Adrenal gland (tissue), 12 donors: Measurements from ENCODE around the gene CNNM4. TPM values are rescaled to one million over a fixed set of nuclear protein-coding genes. Genes with fewer than 3 reads are reported as not detected.
A peak's percentile ranks its signal among the peaks of the same experiment; 100 is the strongest.

Experiments used
- DNase-seq, 7 donors: peaks; one replicate each; pipeline ENCODE4 v3.0.0-alpha.2; 2019 to 2020
- H3K27ac ChIP-seq, 5 donors: fragments of 200-600 bp; sonication (generic) in 4 of 5; 1 replicate in 3 of 5; 2 replicates in 2 of 5; pipeline versions ENCODE4 v1.5.1 to v1.8.0; 2016 to 2020; ENCODE audit warnings: mild to moderate bottlenecking in 1 of 5
- H3K27me3 ChIP-seq: fragments of 200-600 bp; 2 replicates; pipeline ENCODE4 v1.8.0; 2021
- H3K36me3 ChIP-seq, 2 donors: fragments of 200-600 bp; replicated peaks in 1 of 2; 1 replicate in 1 of 2; 2 replicates in 1 of 2; pipeline versions ENCODE4 v1.5.1 to v1.8.0; 2018 to 2022
- H3K4me1 ChIP-seq, 2 donors: fragments of 200-600 bp; replicated peaks in 1 of 2; 1 replicate in 1 of 2; 2 replicates in 1 of 2; pipeline versions ENCODE4 v1.5.1 to v1.8.0; 2018 to 2021
- H3K4me3 ChIP-seq, 4 donors: fragments of 200-600 bp; sonication (generic) in 3 of 4; one replicate each; pipeline ENCODE4 v1.5.1; 2016 to 2018
- H3K9me3 ChIP-seq, 3 donors: fragments of 200-600 bp; sonication (generic) in 1 of 3; replicated peaks in 1 of 3; 1 replicate in 2 of 3; 2 replicates in 1 of 3; pipeline versions ENCODE4 v1.5.1 to v1.8.0; 2016 to 2021
- POLR2A ChIP-seq, 2 donors: fragments of 450-650 bp; IDR thresholded peaks; one replicate each; pipeline ENCODE4 v1.6.1; 2017; ENCODE audit warnings: antibody characterized with exemption in 2 of 2, mild to moderate bottlenecking in 2 of 2, moderate library complexity in 1 of 2
- WGBS, 4 donors: extraction: QIAGEN DNeasy Blood & Tissue Kit in 2 of 4; methylation state at CpG; one replicate each; pipeline versions ENCODE4 v1.1.5 to v1.1.7; 2013 to 2017; 5-methylcytosine and 5-hydroxymethylcytosine counted together
- intact Hi-C, 2 donors: fragments of 100-400 bp; cut with DNase I; formaldehyde crosslinking; loops; one replicate each; pipeline versions ENCODE4 v1.14.1 to v1.15.0; 2022 to 2023
- polyA plus RNA-seq, 3 donors: library from polyadenylated mRNA; stranded (reverse); fragments of 200-250 nt in 2 of 3; fragments of 350-450 nt in 1 of 3; fragmentation: Illumina TruSeq in 1 of 3; extraction: RNeasy Lipid Tissue Mini Kit (QIAGEN cat#74804) in 1 of 3; gene quantifications; one replicate each; pipeline ENCODE4 v1.2.3, GENCODE V29; 2013 to 2014
- total RNA-seq, 9 donors: library from RNA; depleted of rRNA in 4 of 9; stranded (reverse); fragments of >200 nt in 4 of 9; fragments of 120-200 nt in 1 of 9; fragmentation: NEBNext Ultra II Directional in 1 of 9; extraction: Animal tissue kit (Norgen Biotek cat#: 25700) in 1 of 9; gene quantifications; one replicate each; pipeline versions ENCODE4 v1.1.0 to v1.2.4, GENCODE V29; 2013 to 2023
- TF ChIP-seq, protein P1 (sequence below), 6 experiments: fragments of 450-650 bp in 4 of 6; fragments of 200-600 bp in 2 of 6; sonication (generic) in 1 of 6; IDR thresholded peaks; 1 replicate in 5 of 6; 2 replicates in 1 of 6; pipeline versions ENCODE4 v1.5.1 to v1.8.0; 2016 to 2021; ENCODE audit warnings: antibody characterized with exemption in 6 of 6, mild to moderate bottlenecking in 2 of 6, moderate library complexity in 1 of 6
- donor health status: healthy with polysubstance abuse.
- donor health status: Bipolar disorder and iron deficiency.
- donor health status: DM: yes; HTN: yes; CAD: no.
- donor health status: DM: no; HTN: no; CAD: no.
- donor health status: DM: no; HTN: no; CAD: no.
- donor health status: DM: yes; HTN: yes; CAD: no.

The CNNM4 gene
- total and polyA plus RNA-seq, 12 donors, result 2.2 to 7.7 (median 4.4) TPM

DNA sequence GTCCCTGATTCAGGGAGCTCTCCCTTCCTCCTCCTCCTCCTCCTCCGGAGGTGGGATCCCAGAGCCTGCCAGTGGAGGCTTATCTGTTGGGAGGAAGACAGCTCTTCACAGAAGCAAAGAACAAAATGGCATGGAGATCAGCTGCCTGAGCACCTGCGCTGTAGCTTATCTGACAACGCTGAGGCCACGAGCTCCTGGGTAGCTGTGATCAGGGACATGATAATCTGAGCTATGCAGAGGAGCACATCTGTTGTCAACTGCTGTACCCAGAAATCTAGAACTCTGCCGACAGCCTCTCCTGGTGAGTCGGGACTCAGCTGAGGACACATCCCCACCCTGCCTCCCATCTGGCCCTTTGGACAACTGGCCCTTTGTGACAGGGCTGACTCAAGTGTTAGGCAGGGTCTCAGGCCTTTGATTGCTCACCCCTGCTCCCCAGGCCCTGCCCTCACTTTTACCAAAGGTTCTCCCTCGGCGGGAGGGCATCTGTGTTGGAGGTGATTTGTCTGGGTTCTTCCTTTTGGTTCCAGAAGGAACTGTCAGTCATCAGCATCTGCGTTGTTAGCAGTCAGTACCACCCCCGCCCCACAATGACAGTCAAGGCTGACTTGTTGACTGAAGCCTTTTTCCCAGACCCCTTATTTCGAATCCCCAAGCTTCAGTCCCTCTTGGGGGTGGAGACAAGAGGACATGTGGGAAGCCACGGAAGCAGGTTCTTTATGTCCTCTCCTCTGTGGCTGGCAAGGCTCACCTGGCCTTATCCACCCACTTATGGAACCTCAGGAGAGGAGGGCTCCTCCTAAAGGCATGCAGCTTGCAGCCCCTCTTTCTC lies 49.5 kb downstream of the CNNM4 start:
- H3K36me3 ChIP-seq, result no peaks in the 10 kb centered on the region
- intact Hi-C loops, result loop anchor here in 1 of 2 donors (10.0 kb wide), 1 partner anchor 55 kb away; no protein-coding TSS in a partner anchor
- no peaks in the 10 kb centered on the region for H3K9me3 ChIP-seq
- TF ChIP-seq POLR2A (IDR thresholded peaks at IDR 0.05), result no peak
- TF ChIP-seq, protein P1, sequence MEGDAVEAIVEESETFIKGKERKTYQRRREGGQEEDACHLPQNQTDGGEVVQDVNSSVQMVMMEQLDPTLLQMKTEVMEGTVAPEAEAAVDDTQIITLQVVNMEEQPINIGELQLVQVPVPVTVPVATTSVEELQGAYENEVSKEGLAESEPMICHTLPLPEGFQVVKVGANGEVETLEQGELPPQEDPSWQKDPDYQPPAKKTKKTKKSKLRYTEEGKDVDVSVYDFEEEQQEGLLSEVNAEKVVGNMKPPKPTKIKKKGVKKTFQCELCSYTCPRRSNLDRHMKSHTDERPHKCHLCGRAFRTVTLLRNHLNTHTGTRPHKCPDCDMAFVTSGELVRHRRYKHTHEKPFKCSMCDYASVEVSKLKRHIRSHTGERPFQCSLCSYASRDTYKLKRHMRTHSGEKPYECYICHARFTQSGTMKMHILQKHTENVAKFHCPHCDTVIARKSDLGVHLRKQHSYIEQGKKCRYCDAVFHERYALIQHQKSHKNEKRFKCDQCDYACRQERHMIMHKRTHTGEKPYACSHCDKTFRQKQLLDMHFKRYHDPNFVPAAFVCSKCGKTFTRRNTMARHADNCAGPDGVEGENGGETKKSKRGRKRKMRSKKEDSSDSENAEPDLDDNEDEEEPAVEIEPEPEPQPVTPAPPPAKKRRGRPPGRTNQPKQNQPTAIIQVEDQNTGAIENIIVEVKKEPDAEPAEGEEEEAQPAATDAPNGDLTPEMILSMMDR (IDR thresholded peaks at IDR 0.05), result no peak
- H3K4me1 ChIP-seq, result peaks cover under 1 to 3% of the 10 kb centered on the region in 2 donors
- no peaks in the 10 kb centered on the region for H3K27me3 ChIP-seq
- no peak overlapping the region for H3K4me3 ChIP-seq
- peak overlapping the region in 1 of 5 donors; percentile 49 for H3K27ac ChIP-seq
- WGBS, 4 donors, result 81 to 90% (median 84%) methylated on average over 11 to 12 of the region's 12 CpGs
- DNase-seq, result peak in 1 of 7 donors; percentile 73

DNA sequence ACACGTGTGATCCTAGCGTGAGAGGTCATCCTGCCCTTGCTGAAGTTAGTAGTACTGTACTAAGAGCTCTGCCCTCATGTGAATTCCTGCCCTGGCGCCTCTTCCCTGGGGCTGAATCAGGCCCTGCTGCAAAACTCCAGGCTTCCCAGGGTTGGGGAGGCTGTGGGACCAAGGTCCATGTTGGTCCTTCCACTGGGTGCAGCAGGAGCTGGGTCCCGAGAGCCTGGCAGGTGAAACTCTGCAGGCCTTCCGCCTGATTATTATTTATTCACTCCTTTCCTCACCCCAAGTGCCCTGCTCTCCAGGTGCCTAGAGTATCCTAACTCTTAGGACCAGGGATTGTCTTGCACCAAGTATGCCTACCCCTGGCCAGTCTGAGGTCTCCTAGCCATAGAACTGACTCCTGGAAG lies 50.1 kb downstream of the CNNM4 start:
- 89 to 98% (median 93%) methylated on average over 3 to 5 of the region's 5 CpGs for WGBS, 4 donors
- no peaks in the 10 kb centered on the region for H3K9me3 ChIP-seq
- no peak for TF ChIP-seq POLR2A (IDR thresholded peaks at IDR 0.05)
- TF ChIP-seq, protein P1 (IDR thresholded peaks at IDR 0.05), result no peak
- intact Hi-C loops, result loop anchor here in 1 of 2 donors (10.0 kb wide), 1 partner anchor 54 kb away; no protein-coding TSS in a partner anchor
- no peak overlapping the region for H3K4me3 ChIP-seq
- no peaks in the 10 kb centered on the region for H3K36me3 ChIP-seq
- no peak overlapping the region for H3K27ac ChIP-seq
- H3K27me3 ChIP-seq, result no peaks in the 10 kb centered on the region
- no peak for DNase-seq
- H3K4me1 ChIP-seq, result peaks cover 4 to 7% of the 10 kb centered on the region in 2 donors

DNA sequence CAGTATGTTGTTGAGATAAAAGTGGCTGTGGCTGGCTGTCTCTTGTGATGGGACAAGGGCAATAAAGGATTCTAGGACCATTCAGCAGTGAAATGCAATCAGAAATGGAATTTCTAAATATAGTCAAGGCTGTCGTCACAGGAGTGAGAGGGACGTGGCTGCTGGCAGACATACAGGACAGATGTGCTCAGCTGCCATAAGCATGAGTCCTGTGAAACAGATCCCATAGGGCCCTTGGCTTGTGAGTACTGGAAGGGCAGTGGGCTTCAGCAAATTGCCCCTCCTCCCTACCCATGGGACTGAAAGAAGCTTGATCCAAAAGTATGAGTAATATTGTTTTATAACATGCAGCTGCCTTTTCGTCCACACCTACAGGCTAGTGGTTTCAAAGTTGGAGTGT lies 51.2 kb downstream of the CNNM4 start:
- Histone ChIP-seq H3K36me3 (no peaks in the 10 kb centered on the region), H3K4me1 (peaks cover 4 to 7% of the 10 kb centered on the region in 2 donors), H3K4me3 (no peak overlapping the region), H3K9me3 (no peaks in the 10 kb centered on the region), H3K27me3 (no peaks in the 10 kb centered on the region), H3K27ac (no peak overlapping the region)
- no peak for DNase-seq
- TF ChIP-seq POLR2A (IDR thresholded peaks at IDR 0.05), result no peak
- TF ChIP-seq, protein P1 (IDR thresholded peaks at IDR 0.05), result no peak
- WGBS, 4 donors, result 22 to 51% (median 40%) methylated on average over 2 to 3 of the region's 3 CpGs
- intact Hi-C loops, result loop anchor here in 1 of 2 donors (10.0 kb wide), 1 partner anchor 53 kb away; no protein-coding TSS in a partner anchor

DNA sequence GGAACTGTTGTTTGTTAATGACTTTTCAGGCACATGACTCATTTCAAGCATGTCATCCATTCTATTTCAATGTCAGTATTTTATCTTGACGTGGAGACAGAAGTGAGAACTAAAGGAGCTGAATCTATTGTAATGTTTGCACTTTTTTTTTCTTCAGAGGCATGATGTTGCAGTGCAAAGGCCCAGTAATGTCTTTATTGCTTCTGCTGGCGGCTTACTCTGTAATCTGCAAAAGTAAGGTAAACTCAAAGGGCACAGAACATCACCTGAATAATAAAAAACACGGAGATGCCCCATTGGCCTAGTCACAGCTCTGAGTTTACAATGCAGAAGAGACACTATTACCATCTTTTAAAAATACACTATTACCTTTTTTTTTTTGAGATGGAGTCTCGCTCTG lies 53.0 kb downstream of the CNNM4 start:
- peaks cover 21 to 24% of the 10 kb centered on the region in 2 donors for H3K4me1 ChIP-seq
- DNase-seq, result no peak
- H3K36me3 ChIP-seq, result no peaks in the 10 kb centered on the region
- WGBS, 4 donors, result 88 to 92% (median 88%) methylated on average over 4 of the region's 4 CpGs
- intact Hi-C loops, result loop anchor here in 1 of 2 donors (10.0 kb wide), 1 partner anchor 51 kb away; no protein-coding TSS in a partner anchor
- no peaks in the 10 kb centered on the region for H3K27me3 ChIP-seq
- no peak for TF ChIP-seq POLR2A (IDR thresholded peaks at IDR 0.05)
- TF ChIP-seq, protein P1 (IDR thresholded peaks at IDR 0.05), result no peak
- no peak overlapping the region for H3K4me3 ChIP-seq
- H3K9me3 ChIP-seq, result no peaks in the 10 kb centered on the region
- H3K27ac ChIP-seq, result no peak overlapping the region
